GM12864 (cell line): ENCODE measurements around the gene PLCH1.

ENCODE experiments used
- DNase-seq: peaks from one replicate; pipeline ENCODE4 v3.0.0-alpha.2; 2011; ENCODE audit warnings: low read depth
- H3K4me3 ChIP-seq: 2 replicates; pipeline ENCODE4 v1.5.1; 2011; ENCODE audit warnings: mild to moderate bottlenecking, low read depth, low read length, control low read depth
- TF ChIP-seq, protein P1 (sequence below): IDR thresholded peaks from 2 replicates; pipeline ENCODE4 v1.5.1; 2011; ENCODE audit warnings: low read depth, mild to moderate bottlenecking, moderate library complexity, low read length, control low read depth, inconsistent platforms; ENCODE audit errors: missing control alignments

PLCH1 gene

DNA sequence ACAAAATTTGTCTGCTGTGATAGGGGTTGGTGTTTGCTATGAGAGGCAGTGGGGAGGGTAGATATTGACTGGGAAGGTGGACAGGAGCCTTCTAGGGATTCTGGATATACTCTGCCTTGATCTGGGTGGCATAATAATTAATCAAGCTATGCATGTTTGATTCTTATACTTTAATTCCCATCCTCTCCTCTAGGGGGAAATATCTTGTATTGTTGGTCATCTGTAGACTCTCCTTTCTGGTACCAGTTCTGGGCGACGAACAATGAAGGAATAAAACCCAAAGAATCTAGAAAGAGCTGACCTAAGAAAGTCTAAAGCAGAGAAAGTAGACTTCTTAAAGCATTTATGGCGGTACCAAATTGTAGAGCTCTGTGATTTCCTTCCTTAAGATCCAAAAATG lies 253.2 kb downstream of the PLCH1 start:
- TF ChIP-seq, protein P1, sequence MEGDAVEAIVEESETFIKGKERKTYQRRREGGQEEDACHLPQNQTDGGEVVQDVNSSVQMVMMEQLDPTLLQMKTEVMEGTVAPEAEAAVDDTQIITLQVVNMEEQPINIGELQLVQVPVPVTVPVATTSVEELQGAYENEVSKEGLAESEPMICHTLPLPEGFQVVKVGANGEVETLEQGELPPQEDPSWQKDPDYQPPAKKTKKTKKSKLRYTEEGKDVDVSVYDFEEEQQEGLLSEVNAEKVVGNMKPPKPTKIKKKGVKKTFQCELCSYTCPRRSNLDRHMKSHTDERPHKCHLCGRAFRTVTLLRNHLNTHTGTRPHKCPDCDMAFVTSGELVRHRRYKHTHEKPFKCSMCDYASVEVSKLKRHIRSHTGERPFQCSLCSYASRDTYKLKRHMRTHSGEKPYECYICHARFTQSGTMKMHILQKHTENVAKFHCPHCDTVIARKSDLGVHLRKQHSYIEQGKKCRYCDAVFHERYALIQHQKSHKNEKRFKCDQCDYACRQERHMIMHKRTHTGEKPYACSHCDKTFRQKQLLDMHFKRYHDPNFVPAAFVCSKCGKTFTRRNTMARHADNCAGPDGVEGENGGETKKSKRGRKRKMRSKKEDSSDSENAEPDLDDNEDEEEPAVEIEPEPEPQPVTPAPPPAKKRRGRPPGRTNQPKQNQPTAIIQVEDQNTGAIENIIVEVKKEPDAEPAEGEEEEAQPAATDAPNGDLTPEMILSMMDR = no peak
- DNase-seq = no peak
- no peak overlapping the region for H3K4me3 ChIP-seq

DNA sequence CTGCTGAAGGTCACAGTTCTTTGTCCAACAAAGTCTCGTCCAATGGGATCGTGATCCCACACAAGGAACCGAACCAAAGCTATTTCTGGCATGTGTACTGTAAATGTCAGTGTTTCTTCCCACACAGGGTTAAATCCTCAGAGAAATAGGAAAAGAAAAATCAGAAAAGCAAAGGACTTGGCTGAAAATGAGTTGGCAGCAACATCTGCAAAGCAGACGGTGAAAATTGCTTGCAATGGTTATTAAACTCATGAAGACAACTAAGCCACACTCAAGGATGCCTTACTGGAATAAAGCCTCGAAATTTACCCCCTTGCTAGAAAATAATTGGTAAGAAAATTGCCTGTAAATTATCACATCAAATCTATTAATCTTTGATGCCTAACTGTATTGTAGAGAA lies 256.2 kb downstream of the PLCH1 start:
- no peak overlapping the region for H3K4me3 ChIP-seq
- TF ChIP-seq, protein P1 = no peak
- DNase-seq = no peak

DNA sequence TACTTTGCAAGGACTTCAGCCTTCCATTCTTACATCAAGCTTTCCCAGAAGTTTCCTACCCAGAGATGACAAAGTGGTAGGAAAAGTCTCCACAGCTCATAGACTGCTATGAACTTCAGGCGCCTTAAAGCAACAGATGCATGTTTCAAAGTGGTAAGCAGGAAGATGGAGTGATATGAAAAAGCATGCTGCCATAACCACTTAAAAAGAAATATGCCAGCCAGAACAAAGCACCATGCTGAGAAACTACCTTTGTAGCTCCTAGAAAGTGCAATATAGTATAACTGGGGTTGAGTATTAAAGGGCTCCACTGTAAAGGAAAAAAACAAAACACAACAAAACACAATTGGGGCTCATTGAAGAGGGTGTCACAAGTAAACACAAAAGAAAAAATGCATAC lies 259.0 kb downstream of the PLCH1 start:
- H3K4me3 ChIP-seq = no peak overlapping the region
- DNase-seq = no peak
- TF ChIP-seq, protein P1 = no peak

DNA sequence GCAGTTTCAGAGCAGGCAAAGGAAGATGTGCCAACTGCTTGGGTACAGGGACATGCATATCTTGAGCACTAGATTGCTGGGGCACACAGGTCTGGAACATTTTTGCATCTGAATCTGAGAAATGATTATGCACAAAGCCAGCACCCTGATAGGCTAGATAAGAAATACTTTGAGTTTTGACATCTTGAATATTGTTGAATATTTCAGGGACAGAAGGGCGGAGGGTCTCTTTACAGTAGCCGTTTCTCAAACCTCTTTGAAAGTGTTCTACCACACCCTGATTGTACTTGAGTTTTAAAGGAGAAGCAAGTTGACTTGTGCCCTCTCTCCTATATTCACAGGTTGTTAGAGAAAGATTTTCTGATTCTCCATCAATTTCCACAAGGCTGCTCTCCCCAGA lies 263.3 kb downstream of the PLCH1 start:
- TF ChIP-seq, protein P1 = no peak
- DNase-seq = no peak
- H3K4me3 ChIP-seq = no peak overlapping the region

DNA sequence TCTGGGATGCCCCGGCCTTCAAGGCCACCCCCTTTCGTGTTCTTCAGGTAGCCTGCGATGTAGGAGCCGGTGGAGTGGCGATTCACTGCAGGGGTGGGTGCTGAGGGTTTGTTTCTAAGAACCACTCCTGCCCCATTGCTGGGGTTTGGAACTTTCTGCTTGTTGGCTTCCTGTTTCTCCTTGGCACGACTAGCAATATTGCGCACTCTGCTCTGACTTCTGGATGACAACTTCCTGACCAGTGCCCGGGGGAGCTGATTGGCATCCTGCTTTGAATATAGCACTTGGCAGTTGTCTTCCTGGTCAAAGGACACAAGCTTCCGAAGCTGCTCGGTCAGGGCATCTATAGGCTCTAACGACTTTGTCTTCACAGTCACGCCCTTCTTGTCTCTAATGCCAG lies 263.8 kb downstream of the PLCH1 start:
- H3K4me3 ChIP-seq = no peak overlapping the region
- TF ChIP-seq, protein P1 = no peak
- no peak for DNase-seq

DNA sequence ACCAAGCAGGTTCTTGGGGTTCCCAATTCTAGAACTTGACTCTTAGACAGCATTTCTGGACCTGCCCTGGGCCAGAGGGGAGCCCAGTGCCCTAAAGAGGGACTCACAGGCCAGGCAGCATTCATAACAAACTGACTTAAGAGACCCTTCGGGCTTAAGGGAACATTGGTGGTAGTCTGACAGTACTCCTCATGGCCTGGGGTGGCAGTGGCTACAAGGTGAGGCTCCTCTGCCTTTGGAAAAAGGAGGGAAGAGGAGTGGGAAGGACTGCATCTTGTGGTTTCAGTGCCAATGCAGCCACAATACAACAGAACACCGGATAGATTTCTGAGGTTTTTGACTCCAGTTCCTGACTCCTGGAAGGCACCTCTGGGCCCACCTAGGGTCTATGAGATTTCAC lies 279.2 kb downstream of the PLCH1 start:
- H3K4me3 ChIP-seq = no peak overlapping the region
- DNase-seq = no peak
- TF ChIP-seq, protein P1 = no peak

DNA sequence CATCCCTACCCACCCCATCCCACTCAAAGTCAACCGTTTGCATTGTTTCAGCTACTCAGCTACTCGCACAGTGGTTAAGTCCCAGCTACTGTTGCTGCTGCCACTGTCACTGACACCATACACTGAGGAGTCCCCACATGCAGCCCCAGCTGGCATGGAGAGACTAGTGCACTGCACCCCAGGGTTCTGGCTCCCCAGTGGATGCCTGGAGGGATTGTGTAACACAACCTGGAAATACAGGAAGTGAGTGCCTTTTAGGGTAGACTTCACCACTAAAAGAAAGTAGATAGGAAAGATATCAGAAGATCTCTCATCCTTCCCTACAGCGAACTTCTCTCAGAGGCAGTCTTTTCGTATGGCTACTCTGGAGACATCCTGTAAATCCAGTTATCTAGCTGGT lies 282.2 kb downstream of the PLCH1 start:
- no peak overlapping the region for H3K4me3 ChIP-seq
- no peak for DNase-seq
- TF ChIP-seq, protein P1 = no peak
